ENCODE measurements around the gene CD70.
A peak's percentile ranks its signal among the peaks of the same experiment; 100 is the strongest.
"Not testable (repeated sequence)": the region's sequence is repeated elsewhere in the genome, so short reads cannot be mapped to it uniquely, and the experiment has no call there.

The CD70 gene

GRCh38 chr19:6597471-6598253 lies 6.7 kb upstream of the CD70 start:
- not testable (repeated sequence) for DNase-seq

DNA sequence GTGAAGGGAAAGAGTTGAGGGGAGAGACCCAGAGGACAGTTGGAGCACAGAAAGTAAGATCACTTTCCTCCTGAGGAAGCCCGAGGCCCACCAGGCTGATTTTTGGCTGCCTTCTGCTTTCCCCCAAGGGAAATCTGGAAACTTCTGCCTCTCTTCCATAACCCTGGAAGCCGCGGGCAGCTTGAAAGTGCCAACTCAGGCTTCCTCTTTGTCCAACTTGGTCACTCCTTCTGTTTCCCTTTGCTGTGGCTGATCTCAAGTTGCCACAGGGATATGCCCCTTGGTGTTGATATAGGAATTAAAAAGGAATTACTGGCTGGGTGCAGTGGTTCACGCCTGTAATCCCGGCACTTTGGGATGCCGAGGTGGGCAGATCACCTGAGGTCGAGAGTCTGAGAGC lies 5.7 kb upstream of the CD70 start:
- DNase-seq: no peak

DNA sequence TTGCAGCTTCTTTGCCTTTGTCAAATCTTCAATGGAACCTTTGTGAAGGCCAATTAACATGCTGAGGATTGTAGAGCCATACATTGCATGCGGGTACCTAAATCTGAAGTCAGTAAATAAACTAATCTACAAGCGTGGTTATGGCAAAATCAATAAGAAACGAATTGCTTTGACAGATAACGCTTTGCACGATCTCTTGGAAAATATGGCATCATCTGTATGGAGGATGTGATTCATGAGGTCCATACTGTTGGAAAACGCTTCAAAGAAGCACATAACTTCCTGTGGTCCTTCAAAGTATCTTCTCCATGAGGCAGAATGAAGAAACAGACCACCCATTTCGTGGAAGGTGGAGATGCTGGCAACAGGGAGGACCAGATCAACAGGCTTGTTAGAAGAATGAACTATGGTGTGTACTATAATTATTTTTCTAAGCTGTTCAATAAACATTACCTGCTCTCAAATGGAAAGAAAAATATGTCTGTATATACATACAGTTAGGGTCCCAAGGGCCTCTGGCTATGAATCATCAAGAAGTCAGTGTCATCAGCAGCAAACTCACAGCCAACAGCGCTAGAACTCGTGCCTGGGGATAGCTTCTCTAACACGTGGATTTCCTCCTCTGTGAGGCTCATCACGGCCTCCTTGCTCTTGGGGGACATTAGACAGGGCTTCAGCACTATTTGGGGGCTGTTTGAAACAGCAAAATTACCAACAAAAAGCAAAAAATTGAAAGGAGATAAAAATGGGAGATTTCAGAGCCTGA lies 2.9 kb upstream of the CD70 start:
- no peak for DNase-seq

GRCh38 chr19:6590258-6590826 lies 608 bp downstream of the CD70 start:
- no peak for DNase-seq

DNA sequence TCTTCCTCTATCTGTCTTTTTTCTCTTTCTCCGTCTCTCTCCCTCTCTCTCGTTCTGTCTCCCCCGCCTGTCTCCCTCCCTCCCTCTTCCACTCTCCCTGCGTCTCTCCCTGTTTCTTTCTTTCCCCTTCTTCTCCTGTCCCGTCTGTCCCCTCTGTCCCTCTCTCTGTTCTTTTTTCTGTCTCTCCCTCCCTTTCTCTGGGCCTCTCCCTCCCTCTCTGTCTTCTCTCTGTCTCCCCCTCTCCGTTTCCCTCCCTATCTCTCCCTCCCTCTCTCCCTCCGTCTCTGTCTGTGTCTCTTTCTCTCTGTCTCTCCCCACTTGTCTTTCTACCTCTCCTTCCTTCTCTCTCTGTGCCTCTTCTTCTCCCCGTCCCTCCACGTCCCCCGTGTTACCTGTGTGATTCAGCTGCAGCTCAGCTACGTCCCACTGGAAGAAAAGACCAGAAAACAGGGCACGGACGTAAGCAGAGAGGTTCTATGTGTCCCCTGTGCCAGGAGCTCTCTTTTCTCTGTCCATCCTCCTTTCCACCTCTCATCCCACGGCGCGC lies 1.2 kb downstream of the CD70 start:
- DNase-seq: no peak

GRCh38 chr19:6588508-6589345 lies 2.2 kb downstream of the CD70 start:
- no peak for DNase-seq

- DNase-seq: no peak
Observed at GRCh38 chr19:6587998-6588507, 2.9 kb downstream of the CD70 start.

DNA sequence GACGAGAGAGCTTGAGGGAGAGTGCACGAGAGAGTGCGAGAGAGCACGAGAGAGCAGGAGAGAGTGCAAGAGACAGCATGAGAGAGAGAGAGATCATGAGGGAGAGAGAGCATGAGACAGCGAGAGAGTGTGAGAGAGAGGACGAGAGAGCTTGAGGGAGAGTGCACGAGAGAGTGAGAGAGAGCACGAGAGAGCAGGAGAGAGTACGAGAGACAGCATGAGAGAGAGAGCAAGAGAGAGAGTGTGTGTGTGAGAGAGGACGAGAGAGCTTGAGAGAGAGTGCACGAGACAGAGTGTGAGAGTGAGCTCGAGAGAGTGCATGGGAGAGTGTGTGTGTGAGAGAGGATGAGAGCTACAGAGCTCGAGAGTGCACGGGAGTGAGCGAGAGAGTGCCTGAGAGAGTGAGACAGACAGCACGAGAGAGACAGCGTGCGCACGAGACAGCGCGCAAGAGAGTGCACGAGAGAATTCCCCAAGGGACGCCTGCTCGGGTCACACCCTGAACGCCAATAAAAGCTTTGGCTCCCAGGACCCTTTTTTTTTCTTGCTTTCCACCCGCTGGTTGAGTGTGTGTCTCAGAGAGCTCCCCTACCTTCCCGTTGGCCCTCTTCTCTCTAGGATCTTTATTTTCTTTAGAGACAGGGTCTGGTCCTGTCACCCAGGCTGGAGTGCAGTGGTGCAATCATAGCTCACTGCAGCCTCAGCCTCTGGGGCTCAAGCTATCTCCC lies 3.7 kb downstream of the CD70 start:
- no peak for DNase-seq

DNA sequence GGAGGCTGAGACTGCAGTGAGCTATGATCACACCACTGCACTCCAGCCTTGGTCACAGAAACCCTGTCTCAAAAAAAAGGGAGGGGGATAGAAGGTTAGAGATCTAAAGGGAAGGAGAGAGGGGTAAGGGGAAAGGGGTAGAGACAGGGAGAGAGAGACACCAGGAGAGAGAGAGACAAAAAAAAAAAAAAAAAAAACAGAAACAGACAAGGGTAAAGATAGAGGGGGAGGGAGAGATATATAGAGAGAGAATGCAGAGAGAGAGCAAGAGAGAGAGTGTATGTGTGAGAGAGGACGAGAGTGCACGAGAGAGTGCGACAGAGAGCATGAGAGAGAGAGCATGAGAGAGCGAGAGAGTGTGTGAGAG lies 4.2 kb downstream of the CD70 start:
- DNase-seq: no peak

GRCh38 chr19:6586056-6586455 lies 4.9 kb downstream of the CD70 start:
- no peak for DNase-seq

DNA sequence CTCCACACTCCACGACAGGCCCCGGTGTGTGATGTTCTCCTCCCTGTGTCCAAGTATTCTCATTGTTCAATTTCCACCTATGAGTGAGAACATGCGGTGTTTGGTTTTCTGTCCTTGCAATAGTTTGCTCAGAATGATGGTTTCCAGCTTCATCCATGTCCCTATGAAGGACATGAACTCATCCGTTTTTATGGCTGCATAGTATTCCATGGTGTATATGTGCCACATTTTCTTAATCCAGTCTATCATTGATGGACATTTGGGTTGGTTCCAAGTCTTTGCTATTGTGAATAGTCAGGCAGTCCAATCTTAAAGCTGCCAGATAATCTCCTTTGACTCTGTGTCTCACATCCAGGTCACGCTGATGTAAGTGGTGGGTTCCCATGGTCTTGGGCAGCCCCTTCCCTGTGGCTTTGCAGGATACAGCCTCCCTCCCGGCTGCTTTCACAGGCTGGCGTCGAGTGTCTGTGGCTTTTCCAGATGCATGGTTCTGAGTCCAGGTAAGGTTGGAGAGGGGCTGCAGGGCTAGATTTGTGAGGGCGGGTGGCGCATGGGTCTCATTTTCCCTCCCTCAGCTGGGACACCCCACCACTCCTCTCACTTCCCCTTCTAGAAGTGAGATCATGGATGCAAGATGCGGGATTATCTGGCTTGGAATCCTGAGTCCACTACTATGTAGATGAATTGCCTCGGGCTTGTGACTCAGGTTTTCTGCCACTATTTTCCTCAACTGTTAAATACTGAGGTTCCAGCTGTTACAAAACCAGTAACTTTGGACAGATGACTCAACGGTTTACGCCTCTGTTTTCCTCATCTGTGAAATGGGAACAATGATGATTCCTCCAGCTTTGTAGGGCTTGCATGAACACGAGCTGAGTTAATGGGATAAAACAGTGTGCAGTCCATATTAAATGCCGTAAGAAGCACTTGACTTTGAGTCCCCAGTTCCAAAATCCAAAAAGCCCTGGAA lies 8.2 kb downstream of the CD70 start:
- not testable (repeated sequence) for DNase-seq

GRCh38 chr19:6580313-6580712 lies 10.6 kb downstream of the CD70 start:
- no peak for DNase-seq

GRCh38 chr19:6579450-6580178 lies 11.3 kb downstream of the CD70 start:
- no peak for DNase-seq

- peak in 1 of 2 donors; percentile 26 for DNase-seq
Observed at GRCh38 chr19:6577476-6578125, 13.3 kb downstream of the CD70 start.

- DNase-seq: no peak
Observed at GRCh38 chr19:6576869-6577475, 14.0 kb downstream of the CD70 start.

DNA sequence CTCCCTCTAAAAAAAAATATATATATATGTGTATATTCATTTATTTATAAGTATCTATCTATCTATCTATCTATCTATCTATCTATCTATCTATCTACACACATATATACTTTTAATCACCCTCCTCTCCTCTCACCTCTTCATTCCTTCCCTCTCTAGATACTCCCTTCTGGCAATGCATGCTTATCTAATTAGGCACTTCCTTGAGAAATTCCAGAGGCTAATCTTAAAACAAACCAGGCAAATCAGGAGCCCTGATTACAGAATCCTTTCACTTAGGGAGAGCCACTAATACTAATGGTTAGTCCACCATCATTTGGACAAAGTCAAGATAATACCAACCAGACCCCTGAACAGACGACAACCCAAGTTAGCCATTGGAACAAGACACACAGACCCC lies 17.6 kb downstream of the CD70 start:
- DNase-seq: no peak

DNA sequence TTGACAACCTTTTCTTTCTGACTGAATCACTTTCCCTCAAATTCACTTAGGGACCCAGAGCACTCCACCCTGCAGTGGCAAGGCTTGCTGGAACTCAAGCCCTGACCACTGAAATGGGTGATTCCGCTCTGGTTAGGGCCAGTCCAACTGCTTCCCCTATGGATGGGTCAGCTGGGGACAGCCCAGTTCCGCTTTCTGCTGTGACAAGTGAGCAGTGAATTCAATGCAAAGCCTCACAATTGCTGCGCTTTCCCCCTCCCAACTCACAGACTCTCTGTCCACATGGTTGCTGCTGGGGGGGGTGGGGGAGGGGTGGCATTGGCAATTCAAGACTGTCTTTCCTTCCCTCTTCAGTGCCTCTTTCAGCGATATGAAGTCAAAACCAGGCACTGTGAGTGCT lies 18.7 kb downstream of the CD70 start:
- DNase-seq: no peak

DNA sequence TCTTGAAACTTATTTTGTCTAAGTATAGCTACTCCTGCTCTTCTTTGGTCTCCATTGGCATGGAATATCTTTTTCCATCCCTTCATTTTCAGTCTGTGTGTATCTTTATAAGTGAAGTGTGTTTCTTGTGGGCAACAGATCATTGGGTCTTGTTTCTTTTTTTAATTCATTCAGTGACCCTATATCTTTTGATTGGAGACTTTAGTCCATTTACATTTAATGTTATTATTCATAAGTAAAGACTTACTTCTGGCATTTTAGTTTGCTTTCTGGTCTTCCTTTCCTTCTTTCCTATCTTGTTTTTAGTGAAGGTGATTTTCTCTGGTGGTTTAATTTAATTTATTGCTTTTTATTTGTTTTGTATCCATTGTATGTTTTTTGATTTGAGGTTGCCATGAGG lies 19.8 kb downstream of the CD70 start:
- no peak for DNase-seq

DNA sequence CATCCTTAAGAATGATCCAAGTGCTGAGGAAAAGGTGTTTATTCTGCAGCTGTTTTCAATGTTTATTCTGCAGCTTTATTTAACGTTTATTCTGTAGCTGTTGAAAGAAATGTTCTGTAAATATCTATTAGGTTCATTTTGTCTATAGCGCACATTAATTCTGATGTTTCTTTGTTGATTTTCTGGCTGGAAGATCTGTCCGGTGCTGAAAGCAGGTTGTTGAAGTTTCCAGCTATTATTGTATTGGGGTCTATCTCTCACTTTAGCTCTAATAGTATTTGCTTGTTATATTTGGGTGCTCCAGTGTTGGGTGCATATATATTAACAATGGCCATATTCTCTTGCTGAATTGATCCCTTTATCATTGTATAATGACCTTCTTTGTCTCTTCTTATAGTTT lies 20.2 kb downstream of the CD70 start:
- DNase-seq: no peak

Data from bone marrow (tissue), 2 donors.